Measurements from ENCODE around the gene GPRC5C. TPM values are rescaled to one million over a fixed set of nuclear protein-coding genes. Genes with fewer than 3 reads are reported as not detected.

Gene GPRC5C
- total and polyA plus RNA-seq, 2 of the 13 experiments (the other 11 are each of a cell fraction or from before 2014, with no cell fraction given): 85.6 to 300 TPM

DNA sequence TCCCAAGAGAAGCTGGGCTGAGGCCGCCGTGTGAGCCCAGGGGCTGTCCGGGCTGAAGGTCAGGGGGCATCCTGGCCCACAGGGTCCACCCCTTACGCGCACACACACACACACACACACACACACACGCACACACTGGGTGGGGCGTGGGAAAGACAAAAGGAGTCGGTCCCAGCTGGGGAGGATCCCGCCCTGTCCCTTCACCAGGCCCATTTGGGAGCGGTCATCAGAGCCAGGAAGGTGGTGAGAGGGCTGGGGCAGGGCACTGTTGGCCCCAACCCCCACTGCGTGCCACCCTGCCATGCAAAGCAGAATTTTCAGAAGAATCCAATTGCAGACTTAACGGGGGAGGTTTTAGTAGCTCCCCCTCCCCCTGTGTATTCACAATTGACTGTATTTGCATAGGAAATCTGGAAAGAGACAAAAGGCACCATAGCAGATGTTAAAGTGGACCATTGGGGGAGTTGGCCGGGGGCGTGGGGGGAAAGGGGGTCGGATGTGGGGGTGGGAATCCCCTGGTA is 23.2 kb downstream of the GPRC5C start (continued):
- TF ChIP-seq ZNF780A (CRISPR knock-in tag; IDR thresholded peaks at IDR 0.05) (no peak), ZNF607 (CRISPR knock-in tag; IDR thresholded peaks at IDR 0.05; ENCODE audit: borderline replicate concordance) (0 out of 2 replicates have a peak, but pooled peaks have one; percentile 7), LCORL (IDR thresholded peaks at IDR 0.05) (no peak), LCORL (CRISPR knock-in tag; IDR thresholded peaks at IDR 0.05) (peak; percentile 43; the same call in 1 of the 2 replicates), TAF1 (CRISPR knock-in tag; IDR thresholded peaks at IDR 0.05) (peak; percentile 9; the same call in 1 of the 2 replicates), SOX6 (IDR thresholded peaks at IDR 0.05) (no peak), SOX6 (CRISPR knock-in tag; IDR thresholded peaks at IDR 0.05) (peak; percentile 30; the same call in 1 of the 2 replicates), ZNF776 (CRISPR knock-in tag; IDR thresholded peaks at IDR 0.05) (0 out of 2 replicates have a peak, but pooled peaks have one; percentile 8), ZC3H13 (CRISPR knock-in tag; IDR thresholded peaks at IDR 0.05) (0 out of 2 replicates have a peak, but pooled peaks have one; percentile 50), ZNF558 (CRISPR knock-in tag; IDR thresholded peaks at IDR 0.05; ENCODE audit: borderline replicate concordance) (0 out of 2 replicates have a peak, but pooled peaks have one; percentile 33), NR2F6 (IDR thresholded peaks at IDR 0.05) (peak; percentile 27; the same call in 1 of the 2 replicates), NR2F6 (CRISPR knock-in tag; IDR thresholded peaks at IDR 0.05) (no peak; the same call in 1 of the 2 replicates), HDAC2 (CRISPR knock-in tag; IDR thresholded peaks at IDR 0.05) (no peak), ZFP62 (CRISPR knock-in tag; IDR thresholded peaks at IDR 0.05) (no peak)
- TF ChIP-seq, protein P1, sequence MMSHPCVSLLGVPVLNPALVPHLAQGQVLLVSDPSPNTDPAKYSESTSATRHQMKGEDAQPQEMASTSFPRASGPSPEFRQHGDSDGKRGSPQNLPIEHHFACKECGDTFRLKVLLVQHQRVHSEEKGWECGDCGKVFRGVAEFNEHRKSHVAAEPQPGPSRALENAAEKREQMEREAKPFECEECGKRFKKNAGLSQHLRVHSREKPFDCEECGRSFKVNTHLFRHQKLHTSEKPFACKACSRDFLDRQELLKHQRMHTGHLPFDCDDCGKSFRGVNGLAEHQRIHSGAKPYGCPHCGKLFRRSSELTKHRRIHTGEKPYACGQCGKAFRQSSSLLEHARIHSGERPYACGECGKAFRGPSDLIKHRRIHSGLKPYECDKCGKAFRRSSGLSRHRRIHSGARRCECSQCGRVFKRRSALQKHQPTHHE (CRISPR knock-in tag; IDR thresholded peaks at IDR 0.05; ENCODE audit: borderline replicate concordance): 0 out of 2 replicates have a peak, but pooled peaks have one; percentile 16
- TF ChIP-seq, protein P2, sequence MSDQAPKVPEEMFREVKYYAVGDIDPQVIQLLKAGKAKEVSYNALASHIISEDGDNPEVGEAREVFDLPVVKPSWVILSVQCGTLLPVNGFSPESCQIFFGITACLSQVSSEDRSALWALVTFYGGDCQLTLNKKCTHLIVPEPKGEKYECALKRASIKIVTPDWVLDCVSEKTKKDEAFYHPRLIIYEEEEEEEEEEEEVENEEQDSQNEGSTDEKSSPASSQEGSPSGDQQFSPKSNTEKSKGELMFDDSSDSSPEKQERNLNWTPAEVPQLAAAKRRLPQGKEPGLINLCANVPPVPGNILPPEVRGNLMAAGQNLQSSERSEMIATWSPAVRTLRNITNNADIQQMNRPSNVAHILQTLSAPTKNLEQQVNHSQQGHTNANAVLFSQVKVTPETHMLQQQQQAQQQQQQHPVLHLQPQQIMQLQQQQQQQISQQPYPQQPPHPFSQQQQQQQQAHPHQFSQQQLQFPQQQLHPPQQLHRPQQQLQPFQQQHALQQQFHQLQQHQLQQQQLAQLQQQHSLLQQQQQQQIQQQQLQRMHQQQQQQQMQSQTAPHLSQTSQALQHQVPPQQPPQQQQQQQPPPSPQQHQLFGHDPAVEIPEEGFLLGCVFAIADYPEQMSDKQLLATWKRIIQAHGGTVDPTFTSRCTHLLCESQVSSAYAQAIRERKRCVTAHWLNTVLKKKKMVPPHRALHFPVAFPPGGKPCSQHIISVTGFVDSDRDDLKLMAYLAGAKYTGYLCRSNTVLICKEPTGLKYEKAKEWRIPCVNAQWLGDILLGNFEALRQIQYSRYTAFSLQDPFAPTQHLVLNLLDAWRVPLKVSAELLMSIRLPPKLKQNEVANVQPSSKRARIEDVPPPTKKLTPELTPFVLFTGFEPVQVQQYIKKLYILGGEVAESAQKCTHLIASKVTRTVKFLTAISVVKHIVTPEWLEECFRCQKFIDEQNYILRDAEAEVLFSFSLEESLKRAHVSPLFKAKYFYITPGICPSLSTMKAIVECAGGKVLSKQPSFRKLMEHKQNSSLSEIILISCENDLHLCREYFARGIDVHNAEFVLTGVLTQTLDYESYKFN (CRISPR knock-in tag; conservative IDR thresholded peaks at IDR 0.05): 0 out of 2 replicates have a peak, but pooled peaks have one; percentile 3
- TF ChIP-seq, protein P3, sequence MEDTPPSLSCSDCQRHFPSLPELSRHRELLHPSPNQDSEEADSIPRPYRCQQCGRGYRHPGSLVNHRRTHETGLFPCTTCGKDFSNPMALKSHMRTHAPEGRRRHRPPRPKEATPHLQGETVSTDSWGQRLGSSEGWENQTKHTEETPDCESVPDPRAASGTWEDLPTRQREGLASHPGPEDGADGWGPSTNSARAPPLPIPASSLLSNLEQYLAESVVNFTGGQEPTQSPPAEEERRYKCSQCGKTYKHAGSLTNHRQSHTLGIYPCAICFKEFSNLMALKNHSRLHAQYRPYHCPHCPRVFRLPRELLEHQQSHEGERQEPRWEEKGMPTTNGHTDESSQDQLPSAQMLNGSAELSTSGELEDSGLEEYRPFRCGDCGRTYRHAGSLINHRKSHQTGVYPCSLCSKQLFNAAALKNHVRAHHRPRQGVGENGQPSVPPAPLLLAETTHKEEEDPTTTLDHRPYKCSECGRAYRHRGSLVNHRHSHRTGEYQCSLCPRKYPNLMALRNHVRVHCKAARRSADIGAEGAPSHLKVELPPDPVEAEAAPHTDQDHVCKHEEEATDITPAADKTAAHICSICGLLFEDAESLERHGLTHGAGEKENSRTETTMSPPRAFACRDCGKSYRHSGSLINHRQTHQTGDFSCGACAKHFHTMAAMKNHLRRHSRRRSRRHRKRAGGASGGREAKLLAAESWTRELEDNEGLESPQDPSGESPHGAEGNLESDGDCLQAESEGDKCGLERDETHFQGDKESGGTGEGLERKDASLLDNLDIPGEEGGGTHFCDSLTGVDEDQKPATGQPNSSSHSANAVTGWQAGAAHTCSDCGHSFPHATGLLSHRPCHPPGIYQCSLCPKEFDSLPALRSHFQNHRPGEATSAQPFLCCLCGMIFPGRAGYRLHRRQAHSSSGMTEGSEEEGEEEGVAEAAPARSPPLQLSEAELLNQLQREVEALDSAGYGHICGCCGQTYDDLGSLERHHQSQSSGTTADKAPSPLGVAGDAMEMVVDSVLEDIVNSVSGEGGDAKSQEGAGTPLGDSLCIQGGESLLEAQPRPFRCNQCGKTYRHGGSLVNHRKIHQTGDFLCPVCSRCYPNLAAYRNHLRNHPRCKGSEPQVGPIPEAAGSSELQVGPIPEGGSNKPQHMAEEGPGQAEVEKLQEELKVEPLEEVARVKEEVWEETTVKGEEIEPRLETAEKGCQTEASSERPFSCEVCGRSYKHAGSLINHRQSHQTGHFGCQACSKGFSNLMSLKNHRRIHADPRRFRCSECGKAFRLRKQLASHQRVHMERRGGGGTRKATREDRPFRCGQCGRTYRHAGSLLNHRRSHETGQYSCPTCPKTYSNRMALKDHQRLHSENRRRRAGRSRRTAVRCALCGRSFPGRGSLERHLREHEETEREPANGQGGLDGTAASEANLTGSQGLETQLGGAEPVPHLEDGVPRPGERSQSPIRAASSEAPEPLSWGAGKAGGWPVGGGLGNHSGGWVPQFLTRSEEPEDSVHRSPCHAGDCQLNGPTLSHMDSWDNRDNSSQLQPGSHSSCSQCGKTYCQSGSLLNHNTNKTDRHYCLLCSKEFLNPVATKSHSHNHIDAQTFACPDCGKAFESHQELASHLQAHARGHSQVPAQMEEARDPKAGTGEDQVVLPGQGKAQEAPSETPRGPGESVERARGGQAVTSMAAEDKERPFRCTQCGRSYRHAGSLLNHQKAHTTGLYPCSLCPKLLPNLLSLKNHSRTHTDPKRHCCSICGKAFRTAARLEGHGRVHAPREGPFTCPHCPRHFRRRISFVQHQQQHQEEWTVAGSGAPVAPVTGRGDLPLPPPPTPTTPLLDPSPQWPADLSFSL (CRISPR knock-in tag; IDR thresholded peaks at IDR 0.05): peak; percentile 75
- TF ChIP-seq, protein P4, sequence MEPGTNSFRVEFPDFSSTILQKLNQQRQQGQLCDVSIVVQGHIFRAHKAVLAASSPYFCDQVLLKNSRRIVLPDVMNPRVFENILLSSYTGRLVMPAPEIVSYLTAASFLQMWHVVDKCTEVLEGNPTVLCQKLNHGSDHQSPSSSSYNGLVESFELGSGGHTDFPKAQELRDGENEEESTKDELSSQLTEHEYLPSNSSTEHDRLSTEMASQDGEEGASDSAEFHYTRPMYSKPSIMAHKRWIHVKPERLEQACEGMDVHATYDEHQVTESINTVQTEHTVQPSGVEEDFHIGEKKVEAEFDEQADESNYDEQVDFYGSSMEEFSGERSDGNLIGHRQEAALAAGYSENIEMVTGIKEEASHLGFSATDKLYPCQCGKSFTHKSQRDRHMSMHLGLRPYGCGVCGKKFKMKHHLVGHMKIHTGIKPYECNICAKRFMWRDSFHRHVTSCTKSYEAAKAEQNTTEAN (CRISPR knock-in tag; conservative IDR thresholded peaks at IDR 0.05): no peak

All from HepG2 (cell line).